Caco-2 (cell line): ENCODE data around the gene LDB2. TPM values are rescaled to one million over a fixed set of nuclear protein-coding genes. Genes with fewer than 3 reads are reported as not detected.

ENCODE experiments used
- BruUV-seq: library from RNA; stranded (reverse); fragments of 400-500 nt; replicated peaks from 2 replicates; lab custom pipeline; 2021; lab: Mats Ljungman, UMichigan
- CTCF ChIA-PET: fragments of 300-600 bp; sonication (Branson Sonifier 250); formaldehyde crosslinking; loops from one replicate; lab custom pipeline; 2022; ENCODE audit warnings: antibody characterized with exemption; lab: Charles Lee
- POLR2A ChIA-PET: fragments of 300-600 bp; sonication (Branson Sonifier 250); formaldehyde crosslinking; loops from one replicate; lab custom pipeline; 2022; ENCODE audit warnings: antibody characterized with exemption; lab: Charles Lee
- DNase-seq, 2 experiments: peaks; one replicate each; pipeline versions ENCODE4 v3.0.0 to v3.0.0-alpha.2; 2020 to 2022
- H3K27me3 ChIP-seq: replicated peaks from 2 replicates; pipeline ENCODE4 v1.6.0; 2011; ENCODE audit warnings: low read length; ENCODE audit not compliant: control insufficient read depth, insufficient read depth
- H3K36me3 ChIP-seq: 2 replicates; pipeline ENCODE4 v1.5.1; 2011; ENCODE audit warnings: low read length; ENCODE audit not compliant: control insufficient read depth, insufficient read depth
- H3K4me1 ChIP-seq: fragments of 250-450 bp; sonication (Bioruptor Pico); 2 replicates; pipeline ENCODE4 v1.5.1; 2020; ENCODE audit warnings: mild to moderate bottlenecking
- H3K4me3 ChIP-seq: 2 replicates; pipeline ENCODE4 v1.5.1; 2011; ENCODE audit warnings: low read depth, mild to moderate bottlenecking, control low read depth, low read length
- H3K9me3 ChIP-seq: fragments of 250-450 bp; sonication (Bioruptor Pico); 2 replicates; pipeline ENCODE4 v1.5.1; 2020; ENCODE audit warnings: mild to moderate bottlenecking, moderate library complexity
- H3K27ac Mint-ChIP-seq: one replicate; pipeline ENCODE4 v1.8.0; 2022; ENCODE audit warnings: mixed read lengths; ENCODE audit not compliant: unreplicated experiment
- H3K27me3 Mint-ChIP-seq: one replicate; pipeline ENCODE4 v1.8.0; 2022; ENCODE audit warnings: mixed read lengths; ENCODE audit not compliant: insufficient read depth, unreplicated experiment
- H3K36me3 Mint-ChIP-seq: one replicate; pipeline ENCODE4 v1.8.0; 2022; ENCODE audit warnings: mild to moderate bottlenecking, mixed read lengths; ENCODE audit not compliant: insufficient read depth, unreplicated experiment
- H3K4me1 Mint-ChIP-seq: one replicate; pipeline ENCODE4 v1.8.0; 2022; ENCODE audit warnings: low read depth, mixed read lengths; ENCODE audit not compliant: unreplicated experiment
- H3K4me3 Mint-ChIP-seq: one replicate; pipeline ENCODE4 v1.8.0; 2022; ENCODE audit warnings: mild to moderate bottlenecking, moderate library complexity, mixed read lengths; ENCODE audit not compliant: unreplicated experiment
- H3K9me3 Mint-ChIP-seq: one replicate; pipeline ENCODE4 v1.8.0; 2022; ENCODE audit warnings: mixed read lengths; ENCODE audit not compliant: unreplicated experiment
- CTCF ChIP-seq, 2 experiments: fragments of 200-600 bp in 1 of 2; IDR thresholded peaks; 1 replicate in 1 of 2; 2 replicates in 1 of 2; pipeline versions ENCODE4 v1.5.1 to v1.8.0; 2011 to 2022; ENCODE audit warnings: antibody characterized with exemption in 1 of 2, control low read depth in 1 of 2, inconsistent platforms in 1 of 2, low read depth in 1 of 2, low read length in 1 of 2, mild to moderate bottlenecking in 1 of 2, moderate library complexity in 1 of 2; ENCODE audit not compliant: insufficient read depth in 1 of 2, severe bottlenecking in 1 of 2, unreplicated experiment in 1 of 2
- intact Hi-C: fragments of 100-400 bp; cut with micrococcal nuclease; formaldehyde crosslinking; loops from one replicate; pipeline ENCODE4 v1.10.0; 2022; ENCODE audit not compliant: unreplicated experiment
- total RNA-seq: library from RNA; stranded (reverse); gene quantifications from 2 replicates; pipeline ENCODE4 v1.2.3, GENCODE V29; 2022

The LDB2 gene
- total RNA-seq, 1 experiment from 2014 or later, result not detected

DNA sequence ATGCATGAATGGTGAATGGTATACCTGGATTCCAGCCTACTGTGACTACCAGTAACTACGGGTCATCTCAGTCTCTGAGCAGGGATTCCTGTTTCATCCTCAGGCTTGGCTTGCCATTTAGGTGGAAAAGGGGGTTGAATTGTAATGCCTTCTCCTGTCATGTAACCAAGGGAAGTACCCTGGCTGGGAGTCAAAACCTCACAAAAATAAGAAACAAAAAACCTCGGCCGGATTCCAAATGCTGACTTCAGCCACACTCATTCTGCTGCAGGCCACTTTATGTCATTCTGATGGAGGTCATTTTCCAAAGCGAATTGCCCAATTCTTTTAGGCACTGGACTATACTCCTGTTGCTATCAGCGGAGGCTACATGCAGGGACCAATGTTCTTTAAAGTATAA is 324.7 kb downstream of the LDB2 start:
- no peaks in the 10 kb centered on the region for H3K27me3 ChIP-seq
- H3K4me1 ChIP-seq, result no peaks in the 10 kb centered on the region
- intact Hi-C loops, result no loop called here
- POLR2A ChIA-PET, result no interaction called here
- CTCF ChIA-PET, result no interaction called here
- no peak overlapping the region for H3K4me3 ChIP-seq
- Mint-ChIP-seq H3K27me3 (peaks cover 13% of the 10 kb centered on the region), H3K4me1 (no peaks in the 10 kb centered on the region), H3K36me3 (no peaks in the 10 kb centered on the region), H3K9me3 (no peaks in the 10 kb centered on the region), H3K4me3 (no peak overlapping the region), H3K27ac (no peak overlapping the region)
- H3K36me3 ChIP-seq, result no peaks in the 10 kb centered on the region
- BruUV-seq, result no TSS peak
- TF ChIP-seq CTCF (IDR thresholded peaks at IDR 0.05; ENCODE audit: insufficient read depth in 1 of 2, low read depth in 1 of 2, low read length in 1 of 2, severe bottlenecking in 1 of 2, unreplicated experiment in 1 of 2), result no peak
- H3K9me3 ChIP-seq, result no peaks in the 10 kb centered on the region
- no peak for DNase-seq

DNA sequence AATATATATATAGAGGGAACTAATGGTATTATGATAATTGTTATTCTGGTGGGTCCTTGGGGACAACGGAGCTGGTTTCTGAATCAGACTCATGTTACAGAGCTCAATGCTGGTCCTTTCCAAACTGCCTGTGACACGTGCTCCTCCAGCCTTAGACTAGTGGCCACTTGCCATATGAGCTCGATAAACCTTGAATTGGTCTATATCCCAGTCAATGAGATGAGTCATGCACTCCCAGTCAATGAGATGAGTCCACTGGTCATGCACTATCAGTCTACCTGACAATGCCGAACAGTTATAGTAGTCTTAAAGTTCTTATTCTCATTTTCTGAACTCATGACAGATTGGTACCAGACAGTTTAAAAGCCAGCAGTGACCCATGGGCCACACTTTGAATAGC is 325.2 kb downstream of the LDB2 start:
- DNase-seq, result no peak
- no peaks in the 10 kb centered on the region for H3K36me3 ChIP-seq
- no peak overlapping the region for H3K4me3 Mint-ChIP-seq
- no peaks in the 10 kb centered on the region for H3K36me3 Mint-ChIP-seq
- no TSS peak for BruUV-seq
- no peaks in the 10 kb centered on the region for H3K9me3 ChIP-seq
- H3K4me3 ChIP-seq, result no peak overlapping the region
- no peaks in the 10 kb centered on the region for H3K9me3 Mint-ChIP-seq
- no peak overlapping the region for H3K27ac Mint-ChIP-seq
- no peaks in the 10 kb centered on the region for H3K27me3 ChIP-seq
- H3K4me1 ChIP-seq, result no peaks in the 10 kb centered on the region
- CTCF ChIA-PET, result no interaction called here
- POLR2A ChIA-PET, result no interaction called here
- H3K27me3 Mint-ChIP-seq, result peaks cover 13% of the 10 kb centered on the region
- no peaks in the 10 kb centered on the region for H3K4me1 Mint-ChIP-seq
- intact Hi-C loops, result no loop called here
- TF ChIP-seq CTCF (IDR thresholded peaks at IDR 0.05; ENCODE audit: insufficient read depth in 1 of 2, low read depth in 1 of 2, low read length in 1 of 2, severe bottlenecking in 1 of 2, unreplicated experiment in 1 of 2), result no peak

- CTCF ChIA-PET, result no interaction called here
Observed at GRCh38 chr4:16572631-16573030, 325.8 kb downstream of the LDB2 start.

More at GRCh38 chr4:16572631-16573030, 325.8 kb downstream of the LDB2 start:
- Mint-ChIP-seq H3K4me1 (no peaks in the 10 kb centered on the region), H3K4me3 (no peak overlapping the region), H3K27me3 (peaks cover 13% of the 10 kb centered on the region), H3K36me3 (no peaks in the 10 kb centered on the region), H3K27ac (no peak overlapping the region), H3K9me3 (no peaks in the 10 kb centered on the region)
- no TSS peak for BruUV-seq
- POLR2A ChIA-PET, result no interaction called here
- H3K4me3 ChIP-seq, result no peak overlapping the region
- no peaks in the 10 kb centered on the region for H3K36me3 ChIP-seq
- no peaks in the 10 kb centered on the region for H3K9me3 ChIP-seq
- no peak for TF ChIP-seq CTCF (IDR thresholded peaks at IDR 0.05; ENCODE audit: insufficient read depth in 1 of 2, low read depth in 1 of 2, low read length in 1 of 2, severe bottlenecking in 1 of 2, unreplicated experiment in 1 of 2)
- intact Hi-C loops, result no loop called here
- no peaks in the 10 kb centered on the region for H3K4me1 ChIP-seq
- no peak for DNase-seq
- H3K27me3 ChIP-seq, result no peaks in the 10 kb centered on the region
